CD4-positive, alpha-beta T cell treated with Interleukin-21 for 1 hour (primary cell): Measurements from ENCODE around the gene CTNND1.
"Not testable (repeated sequence)": the region's sequence is repeated elsewhere in the genome, so short reads cannot be mapped to it uniquely, and the experiment has no call there.

Source experiments
- DNase-seq: peaks from one replicate; pipeline ENCODE4 v3.0.0-alpha.2; 2020

Gene CTNND1, protein sequence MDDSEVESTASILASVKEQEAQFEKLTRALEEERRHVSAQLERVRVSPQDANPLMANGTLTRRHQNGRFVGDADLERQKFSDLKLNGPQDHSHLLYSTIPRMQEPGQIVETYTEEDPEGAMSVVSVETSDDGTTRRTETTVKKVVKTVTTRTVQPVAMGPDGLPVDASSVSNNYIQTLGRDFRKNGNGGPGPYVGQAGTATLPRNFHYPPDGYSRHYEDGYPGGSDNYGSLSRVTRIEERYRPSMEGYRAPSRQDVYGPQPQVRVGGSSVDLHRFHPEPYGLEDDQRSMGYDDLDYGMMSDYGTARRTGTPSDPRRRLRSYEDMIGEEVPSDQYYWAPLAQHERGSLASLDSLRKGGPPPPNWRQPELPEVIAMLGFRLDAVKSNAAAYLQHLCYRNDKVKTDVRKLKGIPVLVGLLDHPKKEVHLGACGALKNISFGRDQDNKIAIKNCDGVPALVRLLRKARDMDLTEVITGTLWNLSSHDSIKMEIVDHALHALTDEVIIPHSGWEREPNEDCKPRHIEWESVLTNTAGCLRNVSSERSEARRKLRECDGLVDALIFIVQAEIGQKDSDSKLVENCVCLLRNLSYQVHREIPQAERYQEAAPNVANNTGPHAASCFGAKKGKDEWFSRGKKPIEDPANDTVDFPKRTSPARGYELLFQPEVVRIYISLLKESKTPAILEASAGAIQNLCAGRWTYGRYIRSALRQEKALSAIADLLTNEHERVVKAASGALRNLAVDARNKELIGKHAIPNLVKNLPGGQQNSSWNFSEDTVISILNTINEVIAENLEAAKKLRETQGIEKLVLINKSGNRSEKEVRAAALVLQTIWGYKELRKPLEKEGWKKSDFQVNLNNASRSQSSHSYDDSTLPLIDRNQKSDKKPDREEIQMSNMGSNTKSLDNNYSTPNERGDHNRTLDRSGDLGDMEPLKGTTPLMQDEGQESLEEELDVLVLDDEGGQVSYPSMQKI

DNA sequence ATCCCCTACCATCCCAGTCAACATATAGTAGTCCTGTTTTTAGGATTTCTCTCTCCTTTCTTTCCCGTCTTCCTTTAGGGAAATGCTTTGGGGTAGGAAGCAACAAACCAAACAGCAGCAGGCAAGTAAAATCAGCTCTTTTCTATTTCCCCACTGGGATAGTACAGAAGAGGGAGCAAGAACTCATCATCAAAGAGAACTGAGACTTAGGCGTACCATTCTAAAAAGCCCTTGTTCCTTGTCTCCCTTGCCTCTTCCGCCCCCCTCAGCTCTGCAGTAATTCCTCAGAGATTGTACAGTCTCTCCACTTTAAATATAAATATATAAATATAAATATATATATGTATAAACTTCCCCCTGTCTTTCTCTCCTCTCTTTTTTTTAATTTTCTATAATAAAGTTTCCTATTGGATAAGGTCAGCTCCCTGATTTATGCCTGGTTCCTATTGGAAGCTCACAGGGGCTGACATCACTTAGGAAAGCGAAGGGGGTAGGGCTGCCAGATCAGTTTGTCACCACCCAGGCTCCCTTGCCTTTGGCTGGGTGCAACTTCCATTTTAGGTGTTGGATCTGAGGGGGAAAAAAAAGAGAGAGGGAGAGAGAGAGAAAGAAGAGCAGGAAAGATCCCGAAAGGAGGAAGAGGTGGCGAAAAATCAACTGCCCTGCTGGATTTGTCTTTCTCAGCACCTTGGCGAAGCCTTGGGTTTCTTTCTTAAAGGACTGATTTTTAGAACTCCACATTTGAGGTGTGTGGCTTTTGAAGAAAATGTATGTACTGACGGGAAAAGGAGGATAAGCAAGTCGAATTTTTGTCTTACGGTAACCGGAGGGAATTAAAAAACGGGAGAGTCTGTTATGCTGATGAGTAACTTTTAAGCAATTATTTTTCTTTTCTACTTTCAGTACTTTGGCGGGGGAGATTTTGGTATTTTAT, at the start of gene CTNND1:
CTNND1 (plus strand) TSS at position 502 of the 934 bp plus-strand sequence. CDS start 29,677 bp downstream, outside the sequence.
- DNase-seq = peak; percentile 25

GRCh38 chr11:57712256-57713150, 49.1 kb upstream of the CTNND1 start, which contains the start of gene TMX2:
Gene TMX2, plus strand, starts transcription at chr11:57712593. Its CDS starts 26 bp downstream, at chr11:57712619.
- DNase-seq = peak; percentile 97

- no peak for DNase-seq
These were observed 47.8 kb upstream of the CTNND1 start for GRCh38 chr11:57713835-57714234.

DNA sequence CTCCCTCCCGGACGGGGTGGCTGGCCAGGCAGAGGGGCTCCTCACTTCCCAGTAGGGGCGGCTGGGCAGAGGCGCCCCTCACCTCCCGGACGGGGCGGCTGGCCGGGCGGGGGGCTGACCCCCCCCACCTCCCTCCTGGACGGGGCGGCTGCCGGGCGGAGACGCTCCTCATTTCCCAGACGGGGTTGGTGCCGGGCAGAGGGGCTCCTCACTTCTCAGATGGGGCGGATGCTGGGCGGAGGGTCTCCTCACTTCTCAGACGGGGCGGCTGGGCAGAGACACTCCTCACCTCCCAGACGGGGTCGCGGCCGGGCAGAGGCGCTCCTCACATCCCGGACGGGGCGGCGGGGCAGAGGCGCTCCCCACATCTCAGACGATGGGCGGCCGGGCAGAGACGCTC, 44.9 kb upstream of the CTNND1 start:
- DNase-seq = not testable (repeated sequence)

GRCh38 chr11:57727185-57727584, 34.4 kb upstream of the CTNND1 start:
- no peak for DNase-seq

DNA sequence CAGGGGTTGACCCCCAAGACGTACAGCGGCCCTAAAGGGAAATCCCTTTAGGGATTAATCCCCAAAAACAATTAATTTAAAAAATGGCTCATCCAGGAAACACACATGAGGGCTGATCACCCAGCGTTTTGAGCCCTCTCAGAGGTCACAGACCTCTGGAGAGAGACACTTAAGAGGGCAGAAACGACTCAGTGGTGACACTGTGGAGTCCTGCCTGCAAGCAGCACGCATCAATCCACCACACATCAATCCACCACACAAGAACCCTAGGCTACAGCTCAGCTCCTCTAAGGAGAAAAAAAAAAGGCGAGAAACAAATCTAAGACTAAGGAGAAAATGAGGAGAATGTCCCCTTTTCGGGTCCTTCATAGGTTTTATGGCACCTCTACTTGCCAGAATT, 32.8 kb upstream of the CTNND1 start:
- no peak for DNase-seq

DNA sequence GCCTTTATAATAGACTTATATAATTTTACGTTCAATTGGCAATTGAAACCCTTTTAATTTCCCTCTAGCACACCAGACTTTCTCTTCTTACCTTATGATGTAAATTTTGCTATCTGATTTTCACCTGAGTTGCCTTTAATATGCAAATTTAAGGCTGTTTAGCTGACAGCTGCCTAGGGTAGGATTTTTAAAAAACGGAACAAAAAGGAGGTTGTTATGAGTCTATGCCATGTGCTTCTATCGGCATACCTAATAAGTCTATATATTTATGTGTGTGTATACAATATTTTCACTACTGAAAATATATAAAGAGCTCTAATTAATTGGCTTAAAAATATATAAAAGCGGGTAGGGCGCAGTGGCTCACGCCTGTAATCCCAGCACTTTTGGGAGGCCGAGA, 32.1 kb upstream of the CTNND1 start:
- DNase-seq = no peak

DNA sequence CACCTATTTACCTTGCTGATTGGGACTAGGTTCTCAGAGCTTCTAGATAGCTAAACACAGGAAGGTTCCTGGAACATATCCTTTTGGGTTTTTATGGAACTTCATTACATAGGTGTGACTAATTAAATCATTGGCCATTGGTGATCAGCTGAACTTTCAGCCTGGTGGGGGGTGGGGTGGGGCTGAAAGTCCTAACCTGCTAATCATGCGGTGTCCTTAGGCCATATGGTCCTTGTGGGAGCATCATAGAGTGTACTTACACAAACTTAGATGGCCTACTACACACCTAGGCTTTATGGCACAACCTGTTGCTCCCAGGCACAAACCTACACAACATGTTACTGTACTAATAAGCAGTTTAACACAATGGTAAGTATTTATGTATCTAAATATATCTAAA, 28.9 kb upstream of the CTNND1 start:
- no peak for DNase-seq

GRCh38 chr11:57735619-57736298, 25.8 kb upstream of the CTNND1 start:
- DNase-seq = no peak

GRCh38 chr11:57741132-57742086, 20.2 kb upstream of the CTNND1 start, which contains the start of gene SELENOH:
Gene SELENOH, plus strand, starts transcription at chr11:57741491. Its CDS starts 105 bp downstream, at chr11:57741596.
- peak; percentile 93 for DNase-seq

- DNase-seq = no peak
These were observed 19.5 kb upstream of the CTNND1 start for GRCh38 chr11:57742087-57742452.

DNA sequence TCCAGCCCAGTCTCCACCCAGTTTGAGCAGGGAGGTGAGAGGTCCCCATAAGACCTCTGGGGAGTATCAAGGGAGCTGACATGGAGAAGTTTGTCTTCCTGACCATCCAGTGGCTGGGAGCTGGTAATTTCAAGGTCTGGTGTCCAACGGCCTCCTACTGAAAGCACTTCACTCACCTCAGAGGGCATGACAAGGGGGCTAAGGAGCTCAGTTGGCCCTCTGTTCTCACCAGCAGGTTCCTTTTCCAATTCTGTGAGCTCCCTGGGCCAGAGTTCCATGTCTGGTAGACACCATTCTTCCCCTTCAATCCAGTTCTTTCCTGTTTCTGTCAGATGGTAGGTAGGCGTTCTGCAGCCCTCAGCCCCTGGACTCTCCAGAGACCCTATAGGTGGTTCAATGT, 17.2 kb upstream of the CTNND1 start:
- DNase-seq = no peak

GRCh38 chr11:57745206-57745605, 16.4 kb upstream of the CTNND1 start:
- DNase-seq = no peak

- DNase-seq = no peak
These were observed 14.7 kb upstream of the CTNND1 start for GRCh38 chr11:57746920-57747319.

DNA sequence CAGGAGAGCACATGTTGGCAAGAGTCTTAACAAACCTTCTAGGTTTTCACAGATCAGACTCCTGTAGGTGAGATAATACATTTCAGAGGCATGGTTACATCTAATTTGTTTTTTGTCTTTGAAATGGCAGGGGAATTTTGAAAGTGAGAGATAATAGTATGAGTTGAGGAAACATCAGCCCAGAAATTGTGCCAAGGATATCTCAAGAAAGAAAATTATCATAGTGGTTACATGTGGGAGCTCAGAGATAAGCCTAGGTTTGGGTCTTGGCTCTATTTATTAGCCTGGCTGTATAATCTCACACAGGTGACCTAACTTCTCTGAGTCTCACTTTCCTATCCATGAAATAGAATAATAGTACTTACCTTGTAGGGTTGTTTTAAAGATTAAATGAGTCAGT, 10.4 kb upstream of the CTNND1 start:
- no peak for DNase-seq

DNA sequence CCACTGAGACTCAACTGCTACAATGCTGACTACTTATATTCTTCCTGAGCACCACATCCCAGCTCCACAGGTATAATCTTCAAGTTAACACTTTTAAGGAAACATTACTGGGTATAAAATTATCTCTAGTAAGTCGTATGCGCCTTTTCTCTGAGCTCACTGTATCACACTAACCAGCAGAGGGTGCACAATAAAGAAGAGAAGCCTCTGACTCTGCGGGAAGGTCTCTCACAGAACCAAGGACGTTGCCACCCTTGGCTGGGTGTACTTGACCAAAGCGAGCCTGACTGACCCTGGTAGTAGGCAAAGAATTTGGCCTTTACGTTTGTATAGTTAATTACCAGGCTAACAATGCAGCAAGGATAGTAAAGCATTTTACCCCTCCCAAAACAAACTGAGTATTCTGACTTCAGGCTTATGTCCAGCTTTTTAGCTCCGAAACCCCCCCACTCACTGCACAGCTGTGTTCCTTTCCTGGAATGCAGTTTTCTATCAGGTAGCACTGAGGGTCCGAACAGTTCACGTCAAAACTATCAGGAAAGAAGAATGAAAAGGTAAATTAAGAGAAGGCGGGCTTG, 9.8 kb upstream of the CTNND1 start, which contains the start of gene BTBD18:
BTBD18 (minus strand) TSS at position 144 of the 578 bp plus-strand sequence. CDS start 631 bp downstream, outside the sequence.
- DNase-seq = no peak

DNA sequence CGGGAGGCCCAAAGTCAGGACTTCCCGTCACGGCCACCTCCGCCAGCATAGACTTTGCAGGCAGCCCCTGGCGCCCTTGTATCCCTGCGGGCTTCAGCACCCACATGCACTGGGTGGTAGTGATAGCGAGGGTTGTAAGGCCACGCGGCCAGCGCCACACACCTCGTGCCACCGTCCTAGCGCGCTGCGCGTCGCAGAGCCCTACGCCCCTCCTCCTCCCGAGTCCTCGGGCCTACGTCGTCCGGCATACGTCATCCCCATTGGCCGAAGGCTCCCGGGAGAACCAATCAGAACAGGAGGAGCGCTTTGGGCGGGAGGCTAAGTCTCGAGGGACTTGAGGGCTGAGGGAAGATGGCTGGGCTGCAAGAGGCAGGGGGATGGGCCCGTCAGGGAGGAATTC, 8.6 kb upstream of the CTNND1 start:
- no peak for DNase-seq

- DNase-seq = no peak
These were observed 3.4 kb upstream of the CTNND1 start for GRCh38 chr11:57758174-57758573.
